ENCODE data around the gene SLC25A10.

The SLC25A10 gene

GRCh38 chr17:81714412-81715106 is 2.5 kb downstream of the SLC25A10 start:
- DNase-seq (ENCODE audit: extremely low read depth, low read depth), result no peak
- TF ChIP-seq, protein P1, sequence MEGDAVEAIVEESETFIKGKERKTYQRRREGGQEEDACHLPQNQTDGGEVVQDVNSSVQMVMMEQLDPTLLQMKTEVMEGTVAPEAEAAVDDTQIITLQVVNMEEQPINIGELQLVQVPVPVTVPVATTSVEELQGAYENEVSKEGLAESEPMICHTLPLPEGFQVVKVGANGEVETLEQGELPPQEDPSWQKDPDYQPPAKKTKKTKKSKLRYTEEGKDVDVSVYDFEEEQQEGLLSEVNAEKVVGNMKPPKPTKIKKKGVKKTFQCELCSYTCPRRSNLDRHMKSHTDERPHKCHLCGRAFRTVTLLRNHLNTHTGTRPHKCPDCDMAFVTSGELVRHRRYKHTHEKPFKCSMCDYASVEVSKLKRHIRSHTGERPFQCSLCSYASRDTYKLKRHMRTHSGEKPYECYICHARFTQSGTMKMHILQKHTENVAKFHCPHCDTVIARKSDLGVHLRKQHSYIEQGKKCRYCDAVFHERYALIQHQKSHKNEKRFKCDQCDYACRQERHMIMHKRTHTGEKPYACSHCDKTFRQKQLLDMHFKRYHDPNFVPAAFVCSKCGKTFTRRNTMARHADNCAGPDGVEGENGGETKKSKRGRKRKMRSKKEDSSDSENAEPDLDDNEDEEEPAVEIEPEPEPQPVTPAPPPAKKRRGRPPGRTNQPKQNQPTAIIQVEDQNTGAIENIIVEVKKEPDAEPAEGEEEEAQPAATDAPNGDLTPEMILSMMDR (IDR thresholded peaks at IDR 0.05; ENCODE audit: low read depth, low read length), result no peak

GRCh38 chr17:81715107-81715871 is 3.2 kb downstream of the SLC25A10 start:
- TF ChIP-seq, protein P1 (IDR thresholded peaks at IDR 0.05; ENCODE audit: low read depth, low read length), result no peak
- no peak for DNase-seq (ENCODE audit: extremely low read depth, low read depth)

DNA sequence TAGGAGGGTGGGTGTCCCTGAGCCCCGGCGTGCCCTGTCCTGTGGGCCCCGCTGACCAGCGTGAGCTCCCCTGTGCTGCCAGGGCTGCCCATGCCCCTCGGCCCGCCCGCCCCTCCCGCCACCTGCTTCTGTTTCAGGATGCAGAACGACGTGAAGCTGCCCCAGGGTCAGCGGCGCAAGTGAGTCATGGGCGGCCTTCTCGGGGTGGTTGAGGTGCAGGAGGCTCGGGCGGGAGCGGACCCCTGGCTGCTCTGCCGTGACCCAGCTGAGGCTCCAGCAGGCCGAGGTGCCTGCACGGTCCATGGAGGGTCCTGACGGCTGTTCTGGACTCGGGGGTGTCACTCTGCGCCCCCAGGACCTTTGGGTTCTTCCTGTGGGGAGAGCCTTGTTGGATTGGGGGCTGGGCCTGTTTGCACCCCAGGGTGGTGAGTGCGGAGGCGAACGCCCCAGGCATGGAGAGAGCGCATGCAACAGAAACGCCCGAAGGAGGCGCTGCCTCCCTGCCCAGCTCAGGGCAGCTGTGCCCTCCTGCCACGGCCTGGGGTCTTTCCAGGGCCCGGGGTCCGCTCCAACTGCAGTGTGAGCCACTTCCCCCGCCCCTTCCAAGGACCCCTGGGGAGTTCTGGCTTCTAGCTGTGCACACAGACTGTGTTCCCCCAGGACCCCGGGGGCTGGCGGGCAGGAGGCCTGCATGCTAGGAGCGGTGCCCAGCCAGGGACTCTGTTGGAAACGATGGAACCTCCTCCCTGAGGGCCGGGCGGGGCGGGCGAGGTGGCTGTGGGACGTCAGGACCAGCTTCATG is 4.0 kb downstream of the SLC25A10 start:
- TF ChIP-seq, protein P1 (IDR thresholded peaks at IDR 0.05; ENCODE audit: low read depth, low read length), result no peak
- DNase-seq (ENCODE audit: extremely low read depth, low read depth), result no peak

DNA sequence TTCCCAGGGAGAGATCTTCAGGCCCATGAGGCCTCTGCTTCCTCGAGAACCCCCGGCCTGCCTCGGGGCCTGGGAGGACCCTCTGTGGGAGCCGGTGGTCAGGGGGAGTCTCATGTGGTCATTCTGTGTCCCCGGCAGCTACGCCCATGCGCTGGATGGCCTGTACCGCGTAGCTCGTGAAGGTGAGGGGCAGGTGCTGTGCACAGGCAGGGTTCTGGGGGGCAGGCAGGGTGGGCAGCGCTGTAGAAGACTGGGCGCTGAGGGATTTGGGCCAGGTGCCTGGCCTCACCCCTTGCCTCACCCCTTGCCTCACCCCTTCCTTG is 4.6 kb downstream of the SLC25A10 start:
- TF ChIP-seq, protein P1 (IDR thresholded peaks at IDR 0.05; ENCODE audit: low read depth, low read length), result no peak
- no peak for DNase-seq (ENCODE audit: extremely low read depth, low read depth)

GRCh38 chr17:81717049-81717765 is 5.1 kb downstream of the SLC25A10 start:
- TF ChIP-seq, protein P1 (IDR thresholded peaks at IDR 0.05; ENCODE audit: low read depth, low read length), result no peak

DNA sequence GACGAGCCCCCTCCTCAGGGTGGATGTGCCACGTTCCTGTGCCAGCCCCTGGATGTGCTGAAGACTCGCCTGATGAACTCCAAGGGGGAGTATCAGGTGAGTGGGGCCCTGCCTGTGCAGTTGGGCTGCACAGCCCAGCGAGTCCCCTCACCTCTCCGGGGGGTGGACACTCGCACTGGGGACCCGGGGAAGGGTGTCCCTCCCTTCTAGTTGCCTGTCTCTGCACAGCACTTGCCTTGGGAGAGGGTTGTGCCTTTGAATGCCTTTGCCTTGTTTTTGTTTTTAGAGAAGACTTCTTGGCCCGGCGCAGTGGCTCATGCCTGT is 5.6 kb downstream of the SLC25A10 start:
- TF ChIP-seq, protein P1 (IDR thresholded peaks at IDR 0.05; ENCODE audit: low read depth, low read length), result no peak
- DNase-seq (ENCODE audit: extremely low read depth, low read depth), result no peak

More at GRCh38 chr17:81717049-81717765, 5.1 kb downstream of the SLC25A10 start:
- DNase-seq (ENCODE audit: extremely low read depth, low read depth), result no peak
